Measurements from ENCODE around the gene IQGAP3. TPM values are rescaled to one million over a fixed set of nuclear protein-coding genes. Genes with fewer than 3 reads are reported as not detected.

IQGAP3 gene
- total RNA-seq, 4 donors from 2014 or later, result 7.1 to 12.8 (median 8.6) TPM

DNA sequence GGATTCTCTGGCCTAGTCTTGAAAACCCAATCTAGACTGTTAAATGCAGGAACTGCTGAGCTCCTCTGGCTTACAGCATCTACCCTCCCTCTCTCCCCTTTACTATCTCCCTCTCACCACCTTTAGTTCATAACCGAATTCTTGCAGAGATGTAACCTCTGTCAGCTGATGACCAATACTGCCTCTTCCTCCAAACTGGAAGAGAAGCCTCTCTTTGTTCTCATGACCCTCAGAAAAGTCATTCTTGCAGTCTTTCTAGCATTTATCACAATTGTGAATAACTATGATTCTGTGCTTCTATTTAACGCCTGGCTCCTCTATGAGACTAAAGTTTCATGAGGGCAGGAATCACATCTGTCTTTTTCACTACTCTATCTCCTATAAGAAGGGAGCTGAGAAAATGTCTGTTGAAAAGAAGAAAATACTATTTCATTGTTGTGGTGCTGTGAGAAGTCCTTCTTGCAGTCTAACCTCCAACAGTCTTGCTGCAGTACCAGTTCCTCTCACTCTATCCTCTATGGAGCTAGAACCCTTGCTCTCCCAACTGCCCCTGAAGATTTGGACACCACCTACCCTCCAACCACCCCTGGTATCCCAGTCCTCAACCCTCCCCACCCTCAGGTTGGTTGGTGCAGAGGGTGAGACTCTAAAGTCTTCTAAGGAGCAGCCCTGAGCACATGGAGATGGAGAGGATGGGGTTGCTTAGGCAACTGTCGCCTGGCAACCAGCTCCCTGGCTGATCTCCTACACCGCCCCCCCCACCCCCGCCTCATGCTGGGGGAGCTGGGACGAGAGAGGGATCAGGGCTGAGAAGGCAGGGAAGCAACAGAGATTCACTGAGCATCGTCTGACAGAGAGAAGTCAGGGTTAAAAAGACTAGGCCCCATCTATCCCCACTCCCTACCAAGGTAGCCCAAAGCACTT, 85.7 kb downstream of the IQGAP3 start:
- no peak for DNase-seq
- Histone ChIP-seq H3K4me1 (peaks cover 46 to 91% (median 57%) of the 10 kb centered on the region in 3 donors), H3K36me3 (peaks cover 7 to 23% (median 9%) of the 10 kb centered on the region in 3 donors), H3K9me3 (no peaks in the 10 kb centered on the region), H3K27me3 (no peaks in the 10 kb centered on the region), H3K27ac (peak overlapping the region in 3 of 4 donors; percentile 79 to 100 (median 89)), H3K4me3 (no peak overlapping the region)
- WGBS, 2 donors, result 73 to 75% methylated on average over 4 of the region's 7 CpGs
- TF ChIP-seq POLR2A (IDR thresholded peaks at IDR 0.05), result no peak
- TF ChIP-seq, protein P1, sequence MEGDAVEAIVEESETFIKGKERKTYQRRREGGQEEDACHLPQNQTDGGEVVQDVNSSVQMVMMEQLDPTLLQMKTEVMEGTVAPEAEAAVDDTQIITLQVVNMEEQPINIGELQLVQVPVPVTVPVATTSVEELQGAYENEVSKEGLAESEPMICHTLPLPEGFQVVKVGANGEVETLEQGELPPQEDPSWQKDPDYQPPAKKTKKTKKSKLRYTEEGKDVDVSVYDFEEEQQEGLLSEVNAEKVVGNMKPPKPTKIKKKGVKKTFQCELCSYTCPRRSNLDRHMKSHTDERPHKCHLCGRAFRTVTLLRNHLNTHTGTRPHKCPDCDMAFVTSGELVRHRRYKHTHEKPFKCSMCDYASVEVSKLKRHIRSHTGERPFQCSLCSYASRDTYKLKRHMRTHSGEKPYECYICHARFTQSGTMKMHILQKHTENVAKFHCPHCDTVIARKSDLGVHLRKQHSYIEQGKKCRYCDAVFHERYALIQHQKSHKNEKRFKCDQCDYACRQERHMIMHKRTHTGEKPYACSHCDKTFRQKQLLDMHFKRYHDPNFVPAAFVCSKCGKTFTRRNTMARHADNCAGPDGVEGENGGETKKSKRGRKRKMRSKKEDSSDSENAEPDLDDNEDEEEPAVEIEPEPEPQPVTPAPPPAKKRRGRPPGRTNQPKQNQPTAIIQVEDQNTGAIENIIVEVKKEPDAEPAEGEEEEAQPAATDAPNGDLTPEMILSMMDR (IDR thresholded peaks at IDR 0.05), result no peak
- intact Hi-C loops (cut with DNase I), result no loop called here

DNA sequence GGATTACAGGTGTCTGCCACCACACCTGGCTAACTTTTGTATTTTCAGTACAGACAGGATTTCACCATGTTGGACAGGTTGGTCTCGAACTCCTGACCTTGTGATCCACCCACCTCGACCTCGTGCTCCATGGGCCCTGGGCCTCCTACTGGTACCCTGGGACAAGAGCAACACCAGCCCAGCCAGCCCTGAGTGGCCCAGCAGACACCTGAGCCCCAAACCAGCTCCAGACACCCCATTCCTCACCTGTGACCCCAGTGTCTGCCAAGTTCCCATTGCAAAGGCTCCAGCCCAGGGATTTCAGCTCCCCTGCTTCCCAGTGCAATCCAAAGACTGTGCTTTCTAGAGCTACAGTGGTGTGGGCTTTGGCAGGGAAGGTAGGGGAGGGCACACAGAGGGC, 86.4 kb downstream of the IQGAP3 start:
- Histone ChIP-seq H3K9me3 (no peaks in the 10 kb centered on the region), H3K36me3 (peaks cover 12 to 30% (median 14%) of the 10 kb centered on the region in 3 donors), H3K27me3 (no peaks in the 10 kb centered on the region), H3K4me3 (no peak overlapping the region), H3K4me1 (peaks cover 39 to 91% (median 54%) of the 10 kb centered on the region in 3 donors), H3K27ac (no peak overlapping the region)
- TF ChIP-seq, protein P1 (IDR thresholded peaks at IDR 0.05), result no peak
- no peak for TF ChIP-seq POLR2A (IDR thresholded peaks at IDR 0.05)
- intact Hi-C loops (cut with DNase I), result no loop called here
- no peak for DNase-seq
- WGBS, 2 donors, result 70 to 93% methylated on average over 3 of the region's 3 CpGs

DNA sequence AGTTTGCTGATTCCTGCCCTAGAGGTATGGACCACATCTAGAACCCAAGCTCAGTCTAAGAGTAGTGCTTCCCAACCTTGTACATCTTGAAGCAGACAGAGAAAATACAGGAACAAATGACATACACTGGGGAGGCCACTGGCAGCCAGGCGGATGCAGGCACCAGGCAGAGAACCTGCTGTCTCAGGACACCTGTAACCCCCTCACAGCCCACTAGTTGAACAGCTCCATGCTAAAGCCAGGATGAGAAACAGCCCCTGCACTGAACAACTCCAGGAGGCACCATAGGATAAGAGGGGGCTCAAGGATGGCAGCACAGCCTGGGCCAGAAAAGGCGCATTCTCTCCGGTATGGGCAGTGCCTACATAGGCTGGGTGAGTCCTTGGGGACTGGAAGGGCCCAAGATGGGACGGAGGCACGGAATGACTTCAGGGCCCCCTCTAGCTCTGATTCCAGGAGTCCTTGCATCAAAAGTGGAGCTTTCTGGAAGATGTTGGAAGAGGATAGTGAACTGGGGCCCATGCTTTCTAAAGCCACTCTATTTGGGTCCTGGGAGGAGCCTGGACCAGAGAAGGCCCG, 87.8 kb downstream of the IQGAP3 start:
- no peak for TF ChIP-seq POLR2A (IDR thresholded peaks at IDR 0.05)
- TF ChIP-seq, protein P1 (IDR thresholded peaks at IDR 0.05), result no peak
- WGBS, 2 donors, result 95% methylated on average over 4 of the region's 6 CpGs
- no peak overlapping the region for H3K4me3 ChIP-seq
- no peaks in the 10 kb centered on the region for H3K9me3 ChIP-seq
- H3K36me3 ChIP-seq, result peaks cover 23 to 44% (median 26%) of the 10 kb centered on the region in 3 donors
- H3K27me3 ChIP-seq, result no peaks in the 10 kb centered on the region
- peak overlapping the region in 1 of 4 donors; percentile 14 for H3K27ac ChIP-seq
- intact Hi-C loops (cut with DNase I), result no loop called here
- H3K4me1 ChIP-seq, result peaks cover 26 to 91% (median 47%) of the 10 kb centered on the region in 3 donors
- DNase-seq, result no peak

DNA sequence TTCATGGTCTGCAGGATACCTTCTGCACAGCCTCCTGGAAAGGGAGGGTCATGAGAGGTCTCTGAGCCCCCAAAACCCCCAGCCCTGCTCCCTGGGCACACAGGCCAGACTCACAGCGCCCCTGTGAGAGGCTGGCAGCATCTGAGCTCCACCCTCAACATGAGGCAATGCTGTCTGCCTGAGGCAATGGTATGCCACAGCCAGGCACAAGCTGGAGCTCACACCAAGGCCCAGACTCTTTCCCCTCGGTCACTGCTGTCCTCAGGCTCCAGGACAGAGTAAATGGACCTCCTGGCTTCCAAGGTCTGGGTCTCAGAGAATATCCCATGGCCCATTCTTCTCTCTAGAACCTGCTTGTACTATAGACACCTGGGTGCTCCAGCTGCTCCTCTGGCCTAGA, 89.0 kb downstream of the IQGAP3 start:
- Histone ChIP-seq H3K36me3 (peaks cover 32 to 52% (median 34%) of the 10 kb centered on the region in 3 donors), H3K27me3 (no peaks in the 10 kb centered on the region), H3K9me3 (no peaks in the 10 kb centered on the region), H3K27ac (peak overlapping the region in 1 of 4 donors; percentile 6), H3K4me1 (peaks cover 19 to 91% (median 36%) of the 10 kb centered on the region in 3 donors), H3K4me3 (no peak overlapping the region)
- intact Hi-C loops (cut with DNase I), result no loop called here
- TF ChIP-seq, protein P1 (IDR thresholded peaks at IDR 0.05), result no peak
- no peak for TF ChIP-seq POLR2A (IDR thresholded peaks at IDR 0.05)
- 80% methylated on average over 1 of the region's 2 CpGs; no CpG with 5 or more reads in 1 of the 2 donors for WGBS, 2 donors
- no peak for DNase-seq

DNA sequence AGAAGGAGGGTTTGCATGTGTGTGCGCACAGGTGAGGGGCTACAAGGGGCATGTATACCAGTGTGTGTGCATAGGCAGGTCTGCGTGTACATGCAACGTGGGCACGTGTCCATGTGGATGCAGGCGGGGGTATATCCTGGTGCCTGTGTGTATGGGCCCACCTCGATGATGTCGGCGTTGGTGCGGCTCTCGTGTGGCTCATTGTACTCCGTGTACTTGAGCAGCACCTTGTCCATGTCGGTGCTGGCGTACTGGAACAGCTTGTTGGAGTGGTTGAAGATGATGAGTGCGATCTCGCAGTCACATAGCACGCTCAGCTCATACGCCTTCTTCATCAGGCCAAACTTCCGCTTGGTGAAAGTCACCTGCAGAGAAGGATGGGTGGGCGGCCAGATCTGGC, 90.1 kb downstream of the IQGAP3 start:
- Histone ChIP-seq H3K4me1 (peaks cover 10 to 91% (median 37%) of the 10 kb centered on the region in 3 donors), H3K4me3 (no peak overlapping the region), H3K27ac (no peak overlapping the region), H3K9me3 (no peaks in the 10 kb centered on the region), H3K27me3 (no peaks in the 10 kb centered on the region), H3K36me3 (peaks cover 43 to 62% (median 44%) of the 10 kb centered on the region in 3 donors)
- intact Hi-C loops (cut with DNase I), result no loop called here
- TF ChIP-seq POLR2A (IDR thresholded peaks at IDR 0.05), result no peak
- TF ChIP-seq, protein P1 (IDR thresholded peaks at IDR 0.05), result no peak
- no peak for DNase-seq
- 85 to 90% methylated on average over 10 to 17 of the region's 19 CpGs for WGBS, 2 donors

All from esophagus squamous epithelium (tissue), 5 donors.